H1 (cell line): ENCODE data around the gene TAF10. TPM values are rescaled to one million over a fixed set of nuclear protein-coding genes. Genes with fewer than 3 reads are reported as not detected.

Source experiments
- CTCF ChIA-PET: fragments of 300-600 bp; sonication (Branson Sonifier 250); formaldehyde crosslinking; loops from one replicate; lab custom pipeline; 2021; ENCODE audit not compliant: partially characterized antibody; lab: Charles Lee
- POLR2A ChIA-PET: fragments of 300-600 bp; sonication (Branson Sonifier 250); formaldehyde crosslinking; loops from one replicate; lab custom pipeline; 2021; ENCODE audit warnings: inconsistent platforms; ENCODE audit not compliant: partially characterized antibody; lab: Charles Lee
- DNase-seq, 2 experiments: peaks; one replicate each; pipeline versions ENCODE4 v3.0.0 to v3.0.0-alpha.2; 2010 to 2022; ENCODE audit warnings: low spot score in 2 of 2, low read depth in 1 of 2, mixed read lengths in 1 of 2
- FAIRE-seq: peaks from 2 replicates; lab custom pipeline; 2011; peaks lifted over from hg19 to GRCh38; lab: Jason Lieb, UNC
- H2AFZ ChIP-seq: 2 replicates; pipeline ENCODE4 v1.8.1; 2012; ENCODE audit warnings: low read length, inconsistent platforms
- H2AK5ac ChIP-seq: 2 replicates; pipeline ENCODE4 v1.6.1; 2013; ENCODE audit warnings: low read depth, low read length
- H2BK120ac ChIP-seq: replicated peaks from 2 replicates; pipeline ENCODE3; 2013; ENCODE audit warnings: low read depth, low read length, inconsistent platforms
- H2BK12ac ChIP-seq: 2 replicates; pipeline ENCODE4 v1.6.1; 2013; ENCODE audit warnings: low read depth, low read length
- H2BK15ac ChIP-seq: 2 replicates; pipeline ENCODE4 v1.6.1; 2013; ENCODE audit warnings: low read length
- H2BK20ac ChIP-seq: 2 replicates; pipeline ENCODE4 v1.6.1; 2013; ENCODE audit warnings: low read length
- H2BK5ac ChIP-seq: 2 replicates; pipeline ENCODE4 v1.6.1; 2013; ENCODE audit warnings: low read depth, low read length
- H3K14ac ChIP-seq: 2 replicates; pipeline ENCODE4 v1.6.1; 2013; ENCODE audit warnings: inconsistent platforms; ENCODE audit not compliant: insufficient read length
- H3K18ac ChIP-seq: 2 replicates; pipeline ENCODE4 v1.6.1; 2013; ENCODE audit warnings: low read length; ENCODE audit errors: extremely low read depth
- H3K23ac ChIP-seq: 2 replicates; pipeline ENCODE4 v1.6.1; 2013; ENCODE audit warnings: inconsistent platforms; ENCODE audit not compliant: insufficient read length
- H3K23me2 ChIP-seq: 2 replicates; pipeline ENCODE4 v1.6.1; 2013; ENCODE audit warnings: low read depth, low read length
- H3K27ac ChIP-seq: 2 replicates; pipeline ENCODE4 v1.6.1; 2011; ENCODE audit warnings: low read depth, low read length, inconsistent platforms
- H3K27me3 ChIP-seq, 4 experiments: replicated peaks in 1 of 4; 1 replicate in 1 of 4; 2 replicates in 3 of 4; pipeline versions ENCODE4 v1.6.1 to v1.8.1; 2011 to 2013; ENCODE audit warnings: low read length in 3 of 4, mild to moderate bottlenecking in 3 of 4, inconsistent platforms in 2 of 4, mixed read lengths in 2 of 4, moderate library complexity in 1 of 4; ENCODE audit not compliant: control insufficient read depth in 3 of 4, insufficient read depth in 3 of 4; ENCODE audit errors: extremely low read depth in 1 of 4
- H3K36me3 ChIP-seq, 4 experiments: 2 replicates each; pipeline versions ENCODE4 v1.6.1 to v1.8.1; 2011 to 2013; ENCODE audit warnings: mild to moderate bottlenecking in 4 of 4, low read length in 3 of 4, moderate library complexity in 2 of 4, control low read depth in 1 of 4, inconsistent platforms in 1 of 4; ENCODE audit not compliant: insufficient read depth in 4 of 4, control insufficient read depth in 2 of 4
- H3K4ac ChIP-seq: replicated peaks from 2 replicates; pipeline ENCODE3; 2013; ENCODE audit warnings: low read length, low read depth, mixed read lengths, inconsistent platforms; ENCODE audit not compliant: insufficient read length
- H3K4me1 ChIP-seq, 4 experiments: replicated peaks in 1 of 4; 1 replicate in 1 of 4; 2 replicates in 3 of 4; pipeline versions ENCODE4 v1.6.1 to v1.8.1; 2011 to 2013; ENCODE audit warnings: low read length in 3 of 4, inconsistent platforms in 2 of 4, mixed read lengths in 1 of 4; ENCODE audit not compliant: insufficient read depth in 4 of 4, control insufficient read depth in 3 of 4
- H3K4me2 ChIP-seq, 2 experiments: 2 replicates each; pipeline versions ENCODE4 v1.6.1 to v1.8.1; 2011 to 2013; ENCODE audit warnings: low read depth in 2 of 2, low read length in 2 of 2, control low read depth in 1 of 2, inconsistent platforms in 1 of 2, mild to moderate bottlenecking in 1 of 2; ENCODE audit not compliant: insufficient read depth in 1 of 2
- H3K4me3 ChIP-seq, 4 experiments: fragments of 200-600, 300-600 bp in 1 of 4; sonication (generic), shearing (Covaris generic), sonication (Bioruptor Twin) in 1 of 4; 2 replicates each; pipeline versions ENCODE4 v1.5.1 to v1.8.1; 2011 to 2016; ENCODE audit warnings: low read length in 4 of 4, low read depth in 3 of 4, control low read depth in 2 of 4, inconsistent platforms in 2 of 4, mild to moderate bottlenecking in 2 of 4, mixed read lengths in 1 of 4, moderate library complexity in 1 of 4; ENCODE audit not compliant: insufficient read depth in 2 of 4; ENCODE audit errors: extremely low read depth in 1 of 4
- H3K56ac ChIP-seq: replicated peaks from 2 replicates; pipeline ENCODE3; 2013; ENCODE audit warnings: low read depth, mild to moderate bottlenecking, mixed read lengths, low read length, inconsistent platforms; ENCODE audit not compliant: insufficient read length
- H3K79me1 ChIP-seq: 2 replicates; pipeline ENCODE4 v1.6.1; 2013; ENCODE audit warnings: low read depth, low read length, control low read depth
- H3K79me2 ChIP-seq, 2 experiments: 2 replicates each; pipeline versions ENCODE4 v1.6.1 to v1.8.1; 2012 to 2013; ENCODE audit warnings: low read length in 2 of 2, mild to moderate bottlenecking in 2 of 2, inconsistent platforms in 1 of 2; ENCODE audit not compliant: insufficient read depth in 2 of 2, control insufficient read depth in 1 of 2
- H3K9ac ChIP-seq, 4 experiments: replicated peaks in 1 of 4; 1 replicate in 1 of 4; 2 replicates in 3 of 4; pipeline versions ENCODE4 v1.6.1 to v1.8.1; 2011 to 2013; ENCODE audit warnings: low read depth in 3 of 4, low read length in 3 of 4, control low read depth in 2 of 4, mild to moderate bottlenecking in 2 of 4, moderate library complexity in 2 of 4, inconsistent platforms in 1 of 4; ENCODE audit errors: extremely low read depth in 1 of 4
- H3K9me3 ChIP-seq, 2 experiments: 2 replicates each; pipeline versions ENCODE4 v1.6.1 to v1.8.1; 2012 to 2013; ENCODE audit warnings: mild to moderate bottlenecking in 2 of 2, moderate library complexity in 2 of 2, control low read depth in 1 of 2, inconsistent platforms in 1 of 2, low read depth in 1 of 2, low read length in 1 of 2, mixed read lengths in 1 of 2; ENCODE audit not compliant: insufficient read depth in 2 of 2
- H4K20me1 ChIP-seq, 2 experiments: replicated peaks in 1 of 2; 2 replicates each; pipeline versions ENCODE3 to v1.8.1; 2011 to 2013; ENCODE audit warnings: inconsistent platforms in 2 of 2, low read length in 2 of 2, mild to moderate bottlenecking in 1 of 2; ENCODE audit not compliant: insufficient read depth in 2 of 2, control insufficient read depth in 1 of 2
- H4K5ac ChIP-seq: 2 replicates; pipeline ENCODE4 v1.6.1; 2013; ENCODE audit warnings: low read length, low read depth, mixed read lengths, inconsistent platforms; ENCODE audit not compliant: insufficient read length
- H4K8ac ChIP-seq: 2 replicates; pipeline ENCODE4 v1.8.0; 2013; ENCODE audit warnings: mild to moderate bottlenecking, moderate library complexity, low read length, inconsistent platforms; ENCODE audit not compliant: insufficient read depth; ENCODE audit errors: extremely low read depth
- H4K91ac ChIP-seq: replicated peaks from 2 replicates; pipeline ENCODE3; 2013; ENCODE audit warnings: low read length, mixed read lengths, inconsistent platforms; ENCODE audit not compliant: insufficient read length
- BCL11A ChIP-seq, 2 experiments: IDR thresholded peaks; one replicate each; pipeline ENCODE4 v1.6.1; 2011; ENCODE audit warnings: low read depth in 2 of 2, low read length in 2 of 2, mild to moderate bottlenecking in 2 of 2
- KDM5A ChIP-seq: fragments of 200-600 bp; IDR thresholded peaks from 2 replicates; pipeline ENCODE4 v1.7.1; 2012; ENCODE audit warnings: mild to moderate bottlenecking, low read length, inconsistent platforms, mixed read lengths
- POLR2A ChIP-seq, 2 experiments: IDR thresholded peaks; 1 replicate in 1 of 2; 2 replicates in 1 of 2; pipeline ENCODE4 v1.6.1; 2011; ENCODE audit warnings: low read depth in 2 of 2, low read length in 2 of 2, mild to moderate bottlenecking in 2 of 2; ENCODE audit errors: control extremely low read depth in 1 of 2
- POU5F1 ChIP-seq: IDR thresholded peaks from 2 replicates; pipeline ENCODE4 v1.6.1; 2011; ENCODE audit warnings: low read depth, mild to moderate bottlenecking, low read length, moderate library complexity
- RBBP5 ChIP-seq: IDR thresholded peaks from 2 replicates; pipeline ENCODE4 v1.7.1; 2012; ENCODE audit warnings: low read depth, mild to moderate bottlenecking, inconsistent platforms, low read length, moderate library complexity, borderline replicate concordance
- WGBS, 2 experiments: shearing (Covaris generic) in 1 of 2; methylation state at CpG; one replicate each; pipeline versions ENCODE4 v1.1.6 to v1.1.7; 2013 to 2015; ENCODE audit warnings: low lambda C conversion rate in 2 of 2, mixed read lengths in 2 of 2, inconsistent platforms in 1 of 2, low coverage in 1 of 2, missing lambda C conversion rate in 1 of 2; ENCODE audit not compliant: insufficient replicate concordance in 2 of 2, insufficient coverage in 1 of 2, insufficient read length in 1 of 2; ENCODE audit errors: extremely low coverage in 1 of 2, missing lambda C conversion rate in 1 of 2; 5-methylcytosine and 5-hydroxymethylcytosine counted together
- polyA plus RNA-seq, 7 experiments: library from polyadenylated mRNA; depleted of rRNA in 3 of 7; stranded (reverse) in 5 of 7; unstranded in 2 of 7; fragments of >200 nt in 5 of 7; fragments of 200-250 nt in 2 of 7; gene quantifications; 1 replicate in 5 of 7; 2 replicates in 1 of 7; 4 replicates in 1 of 7; pipeline versions ENCODE4 v1.2.1 to v1.2.3, GENCODE V29; 2011 to 2013; ENCODE audit warnings: missing spikeins in 2 of 7, mixed read lengths in 2 of 7
- total RNA-seq: library from RNA; stranded (reverse); fragmentation: NEBNext Ultra II Directional; extraction: Animal tissue kit (Norgen Biotek cat#: 25700); gene quantifications from 2 replicates; pipeline ENCODE4 v1.2.1, GENCODE V29; 2021

TAF10 gene
- total and polyA plus RNA-seq, 2 of the 8 experiments (the other 6 are each of a cell fraction or from before 2014, with no cell fraction given) = 128 to 213 TPM

DNA sequence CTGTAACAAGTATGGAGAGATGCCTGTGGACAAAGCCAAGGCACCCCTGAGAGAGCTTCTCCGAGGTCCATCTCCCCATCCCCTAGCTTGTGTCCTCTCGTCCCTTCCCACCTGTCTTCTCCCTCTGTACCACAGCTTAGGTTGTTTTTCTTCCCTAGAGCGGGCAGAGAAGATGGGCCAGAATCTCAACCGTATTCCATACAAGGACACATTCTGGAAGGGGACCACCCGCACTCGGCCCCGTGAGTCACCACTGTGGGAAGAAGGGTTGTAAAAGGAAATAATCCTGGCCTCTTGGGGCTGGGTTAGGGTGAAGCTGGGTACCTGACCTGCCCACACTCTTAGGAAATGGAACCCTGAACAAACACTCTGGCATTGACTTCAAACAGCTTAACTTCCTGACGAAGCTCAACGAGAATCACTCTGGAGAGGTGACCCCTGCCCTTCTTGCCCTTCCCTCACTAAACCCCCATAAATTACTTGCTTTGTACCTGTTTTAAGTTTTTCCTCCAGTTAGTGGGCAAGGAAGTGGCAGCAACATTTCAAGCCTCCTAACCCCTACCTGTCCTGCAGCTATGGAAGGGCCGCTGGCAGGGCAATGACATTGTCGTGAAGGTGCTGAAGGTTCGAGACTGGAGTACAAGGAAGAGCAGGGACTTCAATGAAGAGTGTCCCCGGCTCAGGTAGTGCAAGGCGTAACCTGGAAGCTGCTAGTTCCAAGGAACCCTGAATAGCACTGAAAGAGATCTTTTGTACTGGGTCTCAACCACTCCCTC is 3.1 kb downstream of the TAF10 start:
- Histone ChIP-seq H3K56ac (no peak overlapping the region), H2AK5ac (no peak overlapping the region), H3K23ac (no peak overlapping the region), H2AFZ (no peak overlapping the region), H4K5ac (no peak overlapping the region), H2BK20ac (no peak overlapping the region), H3K79me1 (peaks cover 5% of the 10 kb centered on the region; the same call in 1 of the 2 replicates), H2BK12ac (no peak overlapping the region), H2BK120ac (no peak overlapping the region), H3K18ac (no peak overlapping the region), H3K9me3 (no peaks in the 10 kb centered on the region), H3K36me3 (peaks cover 17 to 36% (median 31%) of the 10 kb centered on the region in 4 experiments), H3K4me3 (no peak overlapping the region)
- CTCF ChIA-PET = interaction anchor here (0.6 to 1.1 kb wide), 2 partner anchors 48 to 78 kb away, joined by 3 read pairs; no protein-coding TSS in a partner anchor
- DNase-seq = no peak
- POLR2A ChIA-PET = interaction anchor here (0.8 to 4.8 kb wide), 7 partner anchors 10 to 122 kb away, joined by 3 to 31 read pairs (median 3); partner anchors contain the start of genes MRPL17 and TPP1
- TF ChIP-seq POLR2A (IDR thresholded peaks at IDR 0.05; ENCODE audit: control extremely low read depth in 1 of 2, low read depth in 2 of 2, low read length in 2 of 2) = peak in 1 of 2 experiments; percentile 10; a peak in 2 of 3 replicates
- TF ChIP-seq KDM5A = no peak
- no peak for TF ChIP-seq POU5F1
- no peak for TF ChIP-seq RBBP5
- no peak for TF ChIP-seq BCL11A (IDR thresholded peaks at IDR 0.05; ENCODE audit: low read depth in 2 of 2, low read length in 2 of 2)
- TF ChIP-seq, all 59 proteins: peak for 1
- Histone ChIP-seq H3K79me2 (peaks cover 0 to 41% of the 10 kb centered on the region in 2 experiments; a peak in 2 of 4 replicates), H3K9ac (no peak overlapping the region), H3K4ac (no peak overlapping the region), H3K4me2 (no peak overlapping the region), H3K4me1 (peaks cover 4 to 25% (median 12%) of the 10 kb centered on the region in 4 experiments), H3K27ac (no peak overlapping the region; the same call in 1 of the 2 replicates), H3K14ac (no peak overlapping the region), H2BK5ac (no peak overlapping the region), H4K20me1 (no peaks in the 10 kb centered on the region), H3K23me2 (peaks cover 17% of the 10 kb centered on the region), H4K91ac (no peak overlapping the region), H2BK15ac (no peak overlapping the region), H3K27me3 (no peaks in the 10 kb centered on the region), H4K8ac (no peak overlapping the region)
- 93% methylated on average over 14 of the region's 14 CpGs; no CpG with 5 or more reads in 1 of the 2 experiments for WGBS, 2 experiments
- no peak for FAIRE-seq
